ENCODE results near the gene CHST11. TPM values are rescaled to one million over a fixed set of nuclear protein-coding genes. Genes with fewer than 3 reads are reported as not detected.

CHST11 gene
- polyA plus RNA-seq, 10 donors: 1.8 to 3.7 (median 2.5) TPM

DNA sequence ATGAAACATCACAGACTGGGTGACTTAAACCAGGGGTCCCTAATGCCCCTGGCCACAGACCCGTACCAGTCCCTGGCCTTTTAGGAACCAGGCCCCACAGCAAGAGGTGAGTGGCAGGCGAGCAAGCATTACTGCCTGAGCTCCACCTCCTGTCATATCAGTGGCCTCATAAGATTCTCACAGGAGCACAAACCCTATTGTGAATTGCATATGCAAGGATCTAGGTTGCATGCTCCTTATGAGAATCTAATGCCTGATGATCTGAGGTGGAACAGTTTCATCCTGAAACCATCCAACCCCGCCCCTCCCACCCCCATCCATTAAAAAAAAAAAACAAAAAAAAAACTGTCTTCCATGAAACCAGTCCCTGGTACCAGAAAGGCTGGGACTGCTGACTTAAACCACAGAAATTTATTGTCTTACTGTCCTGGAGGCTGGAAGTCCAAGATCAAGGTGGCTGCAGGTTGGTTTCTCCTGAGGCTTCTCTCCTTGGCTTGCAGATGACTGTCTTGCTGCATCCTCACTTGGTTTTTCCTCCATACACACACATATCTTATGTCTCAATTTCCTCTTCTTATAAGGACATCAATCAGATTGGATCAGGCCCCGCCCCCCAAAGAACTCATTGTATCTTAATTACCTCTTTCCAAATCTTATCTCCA lies 235.9 kb downstream of the CHST11 start:
- DNase-seq: no peak

DNA sequence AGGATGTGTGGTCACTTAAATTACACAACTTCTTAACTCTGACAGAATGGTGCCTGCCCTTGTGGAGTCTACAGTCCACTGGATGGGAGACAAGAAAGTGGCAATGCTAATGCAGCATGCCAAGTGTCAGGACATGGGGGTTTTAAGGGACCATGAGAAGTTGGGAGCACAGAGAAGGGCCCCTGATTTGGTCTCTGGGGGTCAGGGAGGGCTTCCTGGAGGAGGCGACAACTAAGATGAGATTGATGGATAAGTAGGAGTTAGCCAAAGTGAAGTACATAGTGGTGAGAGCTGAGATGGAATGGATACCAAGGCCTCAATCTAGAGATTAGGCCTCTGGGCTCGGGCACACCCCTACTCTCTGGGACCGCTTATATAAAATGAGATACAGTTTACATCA lies 236.7 kb downstream of the CHST11 start:
- DNase-seq: no peak

DNA sequence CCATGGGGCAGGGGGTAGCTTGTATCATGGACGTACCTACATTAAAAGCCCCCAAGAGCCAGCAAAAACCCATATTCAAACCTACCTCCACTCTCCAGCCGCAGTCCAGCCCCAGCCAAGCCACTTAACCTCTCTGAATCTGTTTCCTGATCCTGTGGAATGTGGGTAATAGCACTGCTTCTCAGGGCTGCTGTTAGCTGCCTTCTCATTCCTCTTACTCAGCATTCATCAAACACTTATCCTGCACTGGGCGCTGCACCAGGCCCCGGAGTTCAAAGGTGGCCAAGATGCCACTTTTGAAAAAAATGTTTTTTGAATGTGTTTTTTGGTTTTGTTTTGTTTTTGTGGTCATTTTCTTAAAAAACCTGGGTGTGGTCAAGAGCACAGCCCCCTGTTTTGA lies 237.4 kb downstream of the CHST11 start:
- DNase-seq: no peak

DNA sequence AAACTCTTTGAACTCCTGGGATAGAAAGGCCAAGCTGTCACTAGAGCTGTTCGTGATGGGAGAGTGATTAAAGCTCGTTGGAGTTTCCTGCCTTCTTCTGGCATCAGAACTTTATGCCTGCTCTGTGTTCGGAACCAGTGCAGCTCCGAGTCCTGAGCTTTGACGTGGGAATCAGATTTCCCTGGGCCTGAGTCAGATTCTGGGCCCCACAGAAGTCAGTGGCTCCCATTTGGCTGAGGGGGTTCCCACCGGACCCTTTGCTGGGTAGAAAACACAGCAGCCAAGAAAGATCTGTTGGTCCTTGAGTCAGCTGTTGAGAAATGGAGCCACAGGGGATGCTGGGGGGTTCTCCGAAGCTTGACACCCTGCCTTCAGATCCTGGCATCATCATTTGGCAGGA lies 238.0 kb downstream of the CHST11 start:
- DNase-seq: no peak

DNA sequence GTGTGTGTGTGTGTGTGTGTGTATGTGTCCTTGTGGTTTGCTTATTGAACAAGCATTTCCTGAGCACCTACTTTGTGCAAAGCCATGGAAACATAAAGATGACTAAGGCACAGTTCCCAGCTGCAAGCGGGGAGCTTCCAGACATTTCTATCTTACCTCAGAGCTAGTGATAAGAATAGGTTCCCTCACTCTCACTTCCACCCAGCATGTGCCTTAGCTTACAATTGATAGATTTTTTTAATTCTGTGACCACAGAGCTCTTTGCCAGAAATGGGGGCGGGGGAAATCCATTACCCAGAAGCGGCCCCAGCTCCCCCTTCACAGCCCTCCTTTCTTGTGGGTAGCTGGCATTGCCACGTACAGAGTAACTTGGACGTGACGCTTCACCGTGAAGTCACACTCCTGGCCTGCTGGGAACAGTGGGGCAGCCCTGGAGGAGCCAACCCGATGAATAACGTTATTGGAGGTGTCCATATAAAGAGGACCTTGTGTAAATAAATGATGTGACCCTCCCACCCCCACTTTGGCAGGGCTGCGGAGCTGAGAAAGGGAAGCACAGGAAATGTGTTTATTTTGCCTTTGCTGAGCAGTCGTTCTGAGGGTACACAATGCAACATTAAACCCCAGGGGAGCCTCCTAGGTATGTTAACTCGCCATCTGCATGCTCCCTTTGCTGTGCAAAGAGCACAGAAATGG lies 238.9 kb downstream of the CHST11 start:
- peak in 1 of 3 donors; percentile 61 for DNase-seq

DNA sequence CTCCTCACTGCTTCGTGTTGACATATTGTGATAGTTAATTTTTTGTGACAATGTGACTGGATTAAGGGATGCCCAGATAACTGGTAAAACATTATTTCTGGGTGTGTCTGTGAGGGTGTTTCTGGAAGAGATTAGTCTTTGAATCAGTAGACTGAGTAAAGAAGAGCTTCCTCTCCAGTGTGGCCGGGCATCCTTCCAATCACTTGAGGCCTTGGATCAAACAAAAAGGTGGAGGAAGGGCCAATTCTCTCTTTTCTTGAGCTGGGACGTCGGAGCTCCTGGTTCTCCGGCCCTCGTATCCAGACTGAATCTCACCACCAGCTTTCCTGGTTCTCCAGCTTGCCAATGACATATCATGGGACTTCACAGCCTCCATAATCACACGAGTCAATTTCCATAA lies 240.4 kb downstream of the CHST11 start:
- no peak for DNase-seq

DNA sequence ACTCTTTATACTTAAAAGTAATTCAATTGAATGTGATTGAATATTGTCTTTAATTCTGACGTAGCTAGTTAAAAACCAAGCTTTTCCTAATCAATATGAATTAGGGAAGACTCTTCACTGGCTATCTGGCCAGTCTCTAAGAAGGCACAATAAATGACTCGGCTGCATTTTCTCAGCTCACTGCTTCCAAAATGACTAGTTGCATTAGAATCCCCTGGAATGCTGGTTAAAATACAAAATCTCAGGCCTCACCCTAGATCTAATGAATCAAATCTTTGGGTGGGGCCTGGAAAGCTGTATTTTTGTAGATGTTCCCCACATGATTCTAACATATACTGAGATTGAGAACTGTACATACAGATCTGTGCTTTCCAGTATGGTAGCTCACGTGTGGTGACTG lies 242.1 kb downstream of the CHST11 start:
- DNase-seq: no peak

DNA sequence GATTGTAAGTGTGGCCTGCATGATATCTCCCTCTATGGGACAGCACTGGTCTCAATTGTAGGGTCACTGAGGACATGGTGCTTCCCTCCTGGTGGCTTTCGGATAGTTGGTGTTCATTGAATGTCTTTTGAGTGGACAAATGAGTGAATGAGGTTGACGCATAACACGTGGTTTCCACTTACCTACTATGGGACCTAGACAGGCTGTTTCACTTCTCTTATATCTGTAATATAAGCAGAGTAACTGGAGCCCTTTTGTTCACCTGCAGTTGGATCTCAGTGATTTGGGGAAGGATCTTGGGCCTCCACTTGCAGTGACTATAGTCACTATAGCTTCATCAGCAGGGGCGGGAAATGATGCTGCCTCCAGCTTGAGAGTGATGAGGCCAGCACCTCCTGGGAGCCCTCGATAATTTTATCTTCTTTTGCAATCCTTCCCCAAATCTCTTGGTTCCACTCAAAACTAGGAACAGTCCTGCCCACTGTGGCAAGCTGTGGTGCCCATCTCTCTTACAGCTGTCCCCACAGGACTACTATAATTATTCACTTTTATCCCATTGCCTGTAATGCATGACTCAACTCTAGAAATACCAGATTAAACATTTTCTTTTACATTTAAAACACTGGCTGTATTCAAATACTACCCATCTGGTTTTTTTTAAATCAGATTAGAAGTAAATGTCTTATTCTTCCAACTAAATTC lies 242.9 kb downstream of the CHST11 start:
- DNase-seq: no peak

DNA sequence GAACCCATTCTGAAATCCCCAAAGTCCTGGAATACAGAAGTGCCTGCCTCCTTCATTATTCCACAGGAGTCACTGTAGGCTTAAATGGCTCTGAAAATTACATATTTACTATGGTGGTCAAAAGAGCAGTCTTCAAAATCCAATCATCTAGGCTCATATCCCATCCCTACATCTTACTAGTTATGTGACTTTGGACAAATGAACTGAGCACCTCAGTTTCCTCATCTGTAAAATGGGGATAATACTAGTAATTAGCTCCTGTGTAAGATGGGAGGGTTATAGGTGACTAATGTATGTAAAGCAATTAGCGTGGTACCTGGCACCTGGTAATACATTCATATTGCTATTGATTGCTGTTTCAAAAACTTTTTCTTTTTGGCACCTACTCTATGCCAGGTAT lies 243.6 kb downstream of the CHST11 start:
- no peak for DNase-seq

DNA sequence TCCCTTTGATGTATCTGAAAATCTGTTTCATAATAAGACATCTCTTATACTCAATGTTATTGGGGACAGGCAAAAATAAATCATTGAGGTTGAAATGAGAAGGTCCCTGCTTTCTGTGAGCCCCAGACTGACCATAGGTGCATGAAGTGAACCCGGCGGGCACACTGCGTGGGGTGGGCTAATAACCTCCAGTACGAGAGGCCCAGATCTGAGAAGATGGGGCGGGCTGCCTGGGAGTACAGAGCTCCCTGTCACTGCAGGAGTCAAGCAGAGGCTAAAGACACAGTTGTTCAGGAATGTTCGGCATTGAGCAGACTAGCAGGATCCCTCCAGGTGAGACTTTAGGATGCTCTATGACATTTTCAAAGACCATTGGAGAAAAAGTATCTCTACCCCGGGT lies 244.6 kb downstream of the CHST11 start:
- DNase-seq: no peak

DNA sequence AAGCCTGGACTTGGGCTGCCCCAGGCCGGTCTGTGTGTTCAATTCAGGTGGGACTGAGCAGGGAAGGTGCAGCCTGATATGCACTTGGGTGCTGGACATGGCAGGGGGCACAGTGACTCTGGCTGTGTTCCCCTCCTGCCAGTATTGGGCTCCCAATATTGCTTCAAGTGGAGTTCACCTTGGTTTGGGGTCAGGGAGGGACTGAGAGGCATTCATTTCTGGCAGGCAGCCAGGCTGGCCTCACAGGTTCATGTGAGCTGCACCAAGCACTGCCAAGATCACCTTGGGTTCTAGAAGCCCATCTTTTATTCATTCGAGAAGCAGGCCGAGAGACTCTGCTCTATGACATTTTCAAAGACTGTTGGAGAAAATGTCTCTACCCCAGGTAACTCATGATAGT lies 245.0 kb downstream of the CHST11 start:
- DNase-seq: no peak

DNA sequence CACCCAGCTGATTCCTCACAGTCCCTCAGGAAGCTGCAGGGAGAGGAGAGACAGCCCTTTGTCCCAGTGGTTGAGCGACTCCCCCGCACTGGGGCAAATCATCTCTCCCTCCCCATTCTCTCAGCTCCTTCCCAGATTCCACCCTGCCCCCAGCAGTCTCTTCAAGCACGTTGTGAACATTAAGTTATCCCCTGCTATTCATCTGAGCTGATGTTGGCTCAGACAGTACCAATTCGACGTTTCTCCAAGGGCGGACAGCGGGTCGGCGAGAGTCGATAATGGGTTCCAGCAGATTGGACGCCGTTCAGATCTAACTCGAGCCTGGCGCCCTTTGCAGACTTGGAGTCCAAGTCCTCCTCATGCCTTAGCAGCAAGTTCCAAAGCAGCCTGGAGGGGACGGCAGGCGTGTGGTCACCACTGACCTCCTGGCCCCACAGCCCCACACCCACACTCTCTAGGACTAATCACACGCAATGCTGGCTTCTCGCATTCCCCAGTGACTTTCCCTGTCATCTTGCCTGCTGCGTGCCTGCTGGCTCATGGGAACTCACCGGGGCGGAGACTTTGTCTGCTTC lies 245.9 kb downstream of the CHST11 start:
- DNase-seq: peak; percentile 52 to 90 (median 82)

DNA sequence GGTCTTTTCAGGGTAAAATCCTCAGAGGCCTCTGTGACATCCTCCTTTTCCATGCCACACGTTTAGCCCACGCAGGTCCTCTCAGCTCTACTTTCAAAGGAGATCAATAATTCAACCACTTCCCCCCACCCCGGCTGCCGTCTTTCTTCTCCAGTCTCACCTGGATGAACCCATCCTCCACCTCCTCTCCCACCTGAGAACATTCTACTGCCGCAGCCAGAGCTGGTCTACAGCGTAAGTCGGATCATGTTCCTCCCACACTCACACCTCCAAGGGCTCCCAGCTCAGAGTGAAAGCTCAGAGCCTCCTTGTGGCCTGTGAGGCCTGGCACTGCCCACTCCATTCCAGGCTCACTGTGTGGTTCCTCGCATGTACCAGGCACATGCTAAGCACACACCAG lies 246.6 kb downstream of the CHST11 start:
- DNase-seq: no peak

DNA sequence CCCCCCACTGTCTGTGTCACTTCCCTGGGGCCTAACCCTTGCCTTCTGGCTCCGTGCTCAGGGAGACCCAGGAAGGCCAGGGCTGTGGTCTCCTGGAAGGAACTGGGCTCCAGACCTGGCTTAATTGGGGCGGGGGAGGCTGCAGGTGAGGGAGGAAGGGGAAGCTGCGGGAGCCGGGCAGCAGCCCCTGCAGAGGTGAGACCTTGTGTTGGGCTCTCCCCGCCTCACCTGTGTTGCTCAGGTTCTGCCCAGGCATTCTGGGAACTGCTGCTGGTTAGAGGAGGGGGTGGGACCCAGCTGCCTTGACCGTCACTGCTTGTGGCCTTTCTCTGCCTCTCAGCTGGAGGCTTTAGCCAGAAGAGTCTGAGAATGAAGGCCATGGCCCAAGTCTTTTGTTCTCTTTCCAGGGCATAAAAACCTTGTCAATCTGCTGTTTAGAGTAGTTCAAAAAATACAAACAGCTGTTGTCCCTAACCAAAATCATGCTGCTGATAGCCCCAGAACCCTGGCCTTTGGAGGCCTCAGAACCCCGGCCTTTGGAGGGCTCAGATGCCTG lies 247.6 kb downstream of the CHST11 start:
- DNase-seq: no peak

DNA sequence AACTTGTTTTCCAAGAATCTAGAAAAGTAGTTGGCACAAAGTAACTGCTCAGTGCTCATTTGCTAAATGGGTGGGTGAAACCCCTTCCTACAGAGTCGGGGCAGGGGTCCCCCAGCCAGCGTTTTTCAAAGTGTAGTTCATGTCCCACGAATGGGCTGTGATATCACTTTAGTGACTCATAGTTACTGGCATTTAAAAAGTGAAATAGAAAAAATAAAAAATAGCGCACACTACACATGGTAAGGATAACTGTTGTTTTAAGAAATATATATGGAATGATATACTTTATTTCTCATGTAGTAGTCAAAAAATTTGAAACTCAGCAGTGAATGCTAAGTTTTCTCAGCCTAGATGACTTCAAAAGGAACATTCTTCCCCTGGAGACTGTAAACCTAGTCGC lies 250.4 kb downstream of the CHST11 start:
- no peak for DNase-seq

DNA sequence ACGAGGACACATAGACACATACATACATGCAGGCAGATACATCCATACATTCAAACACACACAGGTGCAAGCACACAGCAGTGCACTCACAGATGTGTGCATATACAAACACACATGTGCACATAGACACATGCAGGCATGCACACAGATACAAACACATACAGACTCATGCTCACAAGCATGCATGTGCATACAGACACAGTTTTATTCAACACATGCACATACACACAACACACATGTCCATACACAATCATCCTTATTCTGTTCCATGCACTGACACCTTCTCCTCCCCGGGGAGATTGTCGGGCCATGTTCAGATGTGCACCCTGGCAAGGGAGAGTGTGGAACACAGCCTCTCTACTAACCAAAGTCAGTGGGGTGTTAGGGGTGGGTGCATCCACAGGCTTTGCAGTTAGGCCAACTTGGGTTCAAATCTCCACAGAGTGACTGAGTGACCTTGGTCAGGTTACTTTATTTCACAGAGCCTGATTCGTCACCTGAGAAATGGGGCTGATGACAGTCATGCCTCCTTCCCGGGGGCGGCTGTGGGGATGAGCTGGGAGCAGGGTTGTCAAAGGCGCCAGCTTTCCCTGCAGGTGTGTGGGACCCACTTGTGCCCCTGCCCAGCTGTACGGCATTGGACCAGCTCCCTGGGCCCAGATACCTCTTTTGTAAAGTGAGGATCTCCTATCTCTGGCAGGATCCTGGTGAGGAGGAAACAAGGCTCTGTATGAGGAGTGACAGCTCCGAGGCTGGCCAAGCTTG lies 251.2 kb downstream of the CHST11 start:
- DNase-seq: no peak

DNA sequence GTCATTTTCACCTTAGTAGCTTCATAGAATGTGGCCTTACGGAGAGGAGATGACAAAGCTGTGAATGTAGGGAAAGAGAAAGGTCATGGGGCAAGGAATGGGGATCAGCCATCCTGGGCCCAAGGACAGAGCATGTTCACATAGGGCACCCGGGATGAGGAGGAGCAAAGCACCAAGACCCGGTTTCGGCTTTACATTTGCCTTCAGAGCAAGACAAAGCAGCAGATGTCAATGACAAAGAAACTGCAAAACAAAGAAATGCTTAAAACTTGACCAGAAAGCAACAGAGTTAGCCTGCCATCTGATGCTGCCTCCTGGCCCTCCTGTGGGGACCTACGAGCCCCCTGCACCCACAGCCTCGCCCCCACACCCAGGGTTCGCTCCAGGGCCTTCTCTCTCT lies 252.1 kb downstream of the CHST11 start:
- DNase-seq: no peak

DNA sequence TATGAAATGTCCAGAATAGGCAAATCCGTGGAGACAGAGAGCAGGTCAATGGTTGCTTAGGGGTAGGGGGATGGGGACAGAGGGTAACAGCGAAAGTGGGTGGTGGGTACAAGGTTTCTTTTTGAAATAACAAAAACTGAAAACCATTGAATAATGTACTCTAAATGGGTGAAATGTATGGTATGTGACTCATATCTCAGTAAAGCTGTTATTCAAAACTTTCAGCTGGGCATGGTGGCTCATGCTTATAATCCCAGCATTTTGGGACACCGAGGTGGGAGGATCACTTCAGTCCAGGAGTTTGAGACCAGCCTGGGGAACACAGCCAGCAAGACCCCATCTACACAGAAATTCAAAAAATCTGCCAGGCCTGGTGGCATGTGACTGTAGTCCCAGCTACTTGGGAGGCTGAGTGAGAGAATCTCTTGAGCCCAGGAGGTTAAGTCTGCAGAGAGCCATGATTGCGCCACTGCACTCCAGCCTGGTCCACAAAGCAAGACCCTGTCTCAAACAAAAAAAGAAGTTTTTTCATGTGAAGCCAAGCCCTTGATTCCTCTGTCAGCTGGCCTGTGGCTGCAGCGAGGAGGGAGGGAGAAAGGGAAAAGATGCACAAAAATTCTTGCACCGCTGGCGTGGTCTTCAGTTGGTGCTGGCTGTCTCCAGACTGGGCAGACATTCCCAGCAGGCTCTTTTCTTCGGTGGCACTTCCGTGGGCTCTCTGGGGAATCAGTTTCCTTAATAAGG lies 253.1 kb downstream of the CHST11 start:
- DNase-seq: no peak

DNA sequence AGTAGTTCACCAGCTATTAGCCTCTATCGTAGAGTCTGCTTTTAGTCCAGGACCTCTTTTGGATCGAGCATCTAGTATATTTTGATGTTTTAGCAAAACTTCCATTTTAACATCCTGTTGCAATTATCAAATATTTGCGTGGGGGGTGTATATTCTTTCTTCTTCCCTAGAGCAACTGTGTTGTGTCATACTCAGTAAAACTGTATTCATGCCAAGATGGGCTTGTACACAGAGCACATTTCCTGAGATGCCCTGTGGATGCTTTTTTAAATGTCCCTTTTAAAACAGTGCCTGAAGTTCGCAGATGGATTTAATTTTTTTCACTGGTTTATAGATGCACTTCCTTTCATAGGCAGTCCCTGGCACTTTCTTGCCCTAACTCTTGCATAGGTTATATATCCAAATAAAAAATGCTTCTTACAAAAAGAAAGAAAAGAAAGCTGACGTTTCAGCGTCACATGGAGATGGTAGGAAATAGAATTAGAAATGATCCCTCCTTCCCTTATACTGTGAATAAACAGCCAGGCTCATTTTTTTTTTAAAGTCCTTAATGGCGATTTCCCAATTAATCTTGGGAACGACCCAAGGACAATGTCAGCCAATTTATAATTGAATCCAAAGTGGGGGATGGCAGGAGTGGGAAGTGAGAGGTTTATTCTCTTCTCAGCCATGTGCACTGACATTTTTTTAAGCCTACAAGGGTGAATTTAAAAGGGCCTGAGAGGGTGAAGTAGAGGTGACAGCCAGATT lies 254.4 kb downstream of the CHST11 start:
- peak; percentile 39 to 74 (median 53) for DNase-seq

DNA sequence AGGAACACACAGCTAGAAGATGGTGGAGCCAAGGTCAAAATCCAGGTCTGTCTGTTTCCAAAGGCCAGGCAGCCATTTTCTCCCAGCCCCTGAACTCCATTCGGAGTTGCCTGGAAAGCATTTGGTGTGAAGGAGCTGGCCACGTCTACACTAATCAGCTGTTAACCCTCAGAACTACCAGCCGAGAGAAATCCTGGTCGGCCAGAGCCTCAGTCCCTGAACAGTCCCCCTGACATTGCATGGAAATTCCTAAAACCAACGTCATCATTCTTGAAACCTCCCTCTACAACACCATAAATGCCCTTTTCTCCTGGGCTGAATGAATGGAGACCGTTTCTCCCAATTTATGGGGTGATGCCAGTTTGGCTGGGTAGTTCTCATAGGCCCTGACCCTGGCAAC lies 255.7 kb downstream of the CHST11 start:
- DNase-seq: no peak

All from muscle of back (tissue), 11 donors.